HCT116 (cell line): Measurements from ENCODE around the gene PEX10.

Experiments used
- EZH2 ChIP-seq: fragments of 200-600 bp; sonication (generic); IDR thresholded peaks from 2 replicates; pipeline ENCODE4 v1.6.1; 2017; ENCODE audit warnings: antibody characterized with exemption, mixed run types
- JUND ChIP-seq: IDR thresholded peaks from 2 replicates; pipeline ENCODE4 v1.6.1; 2012
- POLR2A ChIP-seq: IDR thresholded peaks from 2 replicates; pipeline ENCODE4 v1.7.0; 2011; ENCODE audit warnings: borderline replicate concordance; ENCODE audit not compliant: insufficient read depth, insufficient read length; ENCODE audit errors: extremely low read depth
- SP1 ChIP-seq: IDR thresholded peaks from 2 replicates; pipeline ENCODE4 v1.6.1; 2012; ENCODE audit warnings: low read depth
- ZNF274 ChIP-seq: fragments of 200-500 bp; sonication (Bioruptor generic); IDR thresholded peaks from 2 replicates; pipeline ENCODE4 v1.6.1; 2014; ENCODE audit warnings: mild to moderate bottlenecking, low read depth, low read length, inconsistent platforms
- TF ChIP-seq, protein P1 (sequence below), 3 experiments: fragments of 200-600 bp in 1 of 3; sonication (generic) in 1 of 3; IDR thresholded peaks in 2 of 3; conservative IDR thresholded peaks in 1 of 3; 2 replicates each; pipeline ENCODE4 v1.5.1; 2012 to 2017; ENCODE audit warnings: low read depth in 2 of 3, low read length in 2 of 3, antibody characterized with exemption in 1 of 3, borderline replicate concordance in 1 of 3, control low read depth in 1 of 3, mild to moderate bottlenecking in 1 of 3, mixed read lengths in 1 of 3, mixed run types in 1 of 3, moderate library complexity in 1 of 3; ENCODE audit not compliant: insufficient read depth in 1 of 3
- TF ChIP-seq, protein P2 (sequence below): IDR thresholded peaks from 2 replicates; pipeline ENCODE4 v1.6.1; 2011; ENCODE audit warnings: mild to moderate bottlenecking, low read length, moderate library complexity; ENCODE audit not compliant: insufficient replicate concordance; ENCODE audit errors: extremely low read depth
- TF ChIP-seq, protein P3 (sequence below): IDR thresholded peaks from 2 replicates; pipeline ENCODE4 v1.6.1; 2012

DNA sequence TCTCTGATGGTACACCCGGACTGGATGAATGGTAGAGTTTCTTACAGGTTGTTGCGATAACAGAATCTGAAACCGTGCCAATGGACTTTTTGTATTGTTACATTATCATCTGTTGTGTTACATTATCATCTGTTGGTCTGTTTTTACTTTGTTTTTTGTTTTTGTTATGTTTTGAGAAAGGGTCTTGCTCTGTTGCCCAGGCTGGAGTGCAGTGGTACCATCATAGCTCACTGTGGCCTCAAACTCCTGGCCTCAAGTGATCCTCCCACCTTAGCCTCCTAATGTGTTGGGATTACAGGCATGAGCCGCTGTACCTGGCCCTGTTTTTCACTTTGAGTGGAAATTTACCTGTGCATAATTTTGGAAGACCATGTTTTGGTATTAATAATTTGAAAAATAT lies 10.2 kb upstream of the PEX10 start:
- TF ChIP-seq, protein P1, sequence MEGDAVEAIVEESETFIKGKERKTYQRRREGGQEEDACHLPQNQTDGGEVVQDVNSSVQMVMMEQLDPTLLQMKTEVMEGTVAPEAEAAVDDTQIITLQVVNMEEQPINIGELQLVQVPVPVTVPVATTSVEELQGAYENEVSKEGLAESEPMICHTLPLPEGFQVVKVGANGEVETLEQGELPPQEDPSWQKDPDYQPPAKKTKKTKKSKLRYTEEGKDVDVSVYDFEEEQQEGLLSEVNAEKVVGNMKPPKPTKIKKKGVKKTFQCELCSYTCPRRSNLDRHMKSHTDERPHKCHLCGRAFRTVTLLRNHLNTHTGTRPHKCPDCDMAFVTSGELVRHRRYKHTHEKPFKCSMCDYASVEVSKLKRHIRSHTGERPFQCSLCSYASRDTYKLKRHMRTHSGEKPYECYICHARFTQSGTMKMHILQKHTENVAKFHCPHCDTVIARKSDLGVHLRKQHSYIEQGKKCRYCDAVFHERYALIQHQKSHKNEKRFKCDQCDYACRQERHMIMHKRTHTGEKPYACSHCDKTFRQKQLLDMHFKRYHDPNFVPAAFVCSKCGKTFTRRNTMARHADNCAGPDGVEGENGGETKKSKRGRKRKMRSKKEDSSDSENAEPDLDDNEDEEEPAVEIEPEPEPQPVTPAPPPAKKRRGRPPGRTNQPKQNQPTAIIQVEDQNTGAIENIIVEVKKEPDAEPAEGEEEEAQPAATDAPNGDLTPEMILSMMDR (IDR thresholded peaks at IDR 0.05 in 2 of 3, conservative IDR thresholded peaks at IDR 0.05 in 1 of 3; ENCODE audit: borderline replicate concordance in 1 of 3, insufficient read depth in 1 of 3, low read depth in 2 of 3, low read length in 2 of 3), result no peak
- TF ChIP-seq SP1 (no peak), POLR2A (no peak), ZNF274 (no peak), JUND (no peak), EZH2 (no peak)
- TF ChIP-seq, protein P2, sequence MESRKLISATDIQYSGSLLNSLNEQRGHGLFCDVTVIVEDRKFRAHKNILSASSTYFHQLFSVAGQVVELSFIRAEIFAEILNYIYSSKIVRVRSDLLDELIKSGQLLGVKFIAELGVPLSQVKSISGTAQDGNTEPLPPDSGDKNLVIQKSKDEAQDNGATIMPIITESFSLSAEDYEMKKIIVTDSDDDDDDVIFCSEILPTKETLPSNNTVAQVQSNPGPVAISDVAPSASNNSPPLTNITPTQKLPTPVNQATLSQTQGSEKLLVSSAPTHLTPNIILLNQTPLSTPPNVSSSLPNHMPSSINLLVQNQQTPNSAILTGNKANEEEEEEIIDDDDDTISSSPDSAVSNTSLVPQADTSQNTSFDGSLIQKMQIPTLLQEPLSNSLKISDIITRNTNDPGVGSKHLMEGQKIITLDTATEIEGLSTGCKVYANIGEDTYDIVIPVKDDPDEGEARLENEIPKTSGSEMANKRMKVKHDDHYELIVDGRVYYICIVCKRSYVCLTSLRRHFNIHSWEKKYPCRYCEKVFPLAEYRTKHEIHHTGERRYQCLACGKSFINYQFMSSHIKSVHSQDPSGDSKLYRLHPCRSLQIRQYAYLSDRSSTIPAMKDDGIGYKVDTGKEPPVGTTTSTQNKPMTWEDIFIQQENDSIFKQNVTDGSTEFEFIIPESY, result no peak
- TF ChIP-seq, protein P3, sequence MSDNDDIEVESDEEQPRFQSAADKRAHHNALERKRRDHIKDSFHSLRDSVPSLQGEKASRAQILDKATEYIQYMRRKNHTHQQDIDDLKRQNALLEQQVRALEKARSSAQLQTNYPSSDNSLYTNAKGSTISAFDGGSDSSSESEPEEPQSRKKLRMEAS, result no peak
